A549 treated with Hydrocortisone at 1 μM for 4 hours (cell line): ENCODE measurements around the gene CHAF1B. TPM values are rescaled to one million over a fixed set of nuclear protein-coding genes. Genes with fewer than 3 reads are reported as not detected.

Experiments used
- total RNA-seq: library from RNA; stranded (reverse); fragments of 200-300 nt; extraction: Qiagen RNA extraction; gene quantifications from 5 replicates; pipeline ENCODE4 v1.2.3, GENCODE V29; 2022

CHAF1B gene
- total RNA-seq, result 10.9 to 12.7 TPM (median 12.1 TPM) in 5 replicates

DNA sequence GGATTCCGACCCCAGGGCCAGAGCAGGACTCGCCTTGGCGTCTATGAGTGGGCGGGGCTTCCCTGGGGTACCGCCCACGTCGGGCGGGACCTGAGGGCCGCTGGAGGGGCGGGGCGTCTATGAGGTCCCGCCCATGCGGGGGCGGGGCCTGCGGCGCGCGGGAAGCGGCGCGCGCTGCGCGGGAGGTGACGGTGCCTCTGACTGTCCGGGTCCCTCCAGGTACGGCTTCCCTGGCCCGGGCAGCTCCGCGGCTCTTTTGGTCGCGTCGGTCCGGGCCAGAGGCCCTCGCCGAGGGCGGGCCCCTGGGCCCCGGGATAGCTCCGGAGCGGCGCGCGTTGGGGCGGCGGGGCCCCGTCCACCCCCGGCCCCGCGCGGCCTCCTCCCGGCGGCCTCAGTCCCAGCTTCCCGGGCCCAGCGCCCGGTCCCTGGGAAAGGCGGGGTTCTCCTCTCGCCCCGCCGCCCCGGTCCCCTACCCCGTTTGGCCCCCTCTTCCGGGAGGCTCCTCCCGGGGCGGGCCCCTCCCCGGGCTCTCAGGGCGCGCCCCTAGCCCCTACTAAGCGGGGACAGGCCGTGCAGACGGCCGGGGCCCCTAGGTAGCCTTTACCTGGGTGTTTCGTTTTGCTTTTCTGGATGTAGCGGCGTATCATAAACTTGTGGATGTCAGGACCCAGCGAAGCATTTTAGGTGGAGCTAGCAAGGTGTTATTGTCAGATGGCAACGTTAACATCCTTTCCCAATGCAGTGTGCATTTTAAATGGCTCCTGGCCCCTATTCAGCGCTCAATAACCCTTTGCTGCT lies at the start of gene CHAF1B:
TSS of gene CHAF1B (plus strand) at position 160 of the 798 bp plus-strand sequence. CDS start 745 bp downstream, outside the sequence.

Other genes starting within 250 kb of the CHAF1B start
- 2.6 to 5.2 TPM (median 3.9 TPM) in 5 replicates for gene DOP1B, start 228.6 kb upstream of the CHAF1B start, total RNA-seq
- gene MORC3, start 65.2 kb upstream of the CHAF1B start, total RNA-seq, result 5.7 to 9.5 TPM (median 6.7 TPM) in 5 replicates
- gene CLDN14, start 94.7 kb downstream of the CHAF1B start, total RNA-seq, result not detected in 5 replicates